Glutamatergic neuron (in vitro differentiated cells): ENCODE data around the gene RNF125. TPM values are rescaled to one million over a fixed set of nuclear protein-coding genes. Genes with fewer than 3 reads are reported as not detected.

Experiments used
- DNase-seq: peaks from one replicate; pipeline ENCODE4 v3.0.0; 2022
- H3K27ac Mint-ChIP-seq: one replicate; pipeline ENCODE4 v1.8.0; 2020; ENCODE audit warnings: mild to moderate bottlenecking, mixed read lengths, inconsistent platforms; ENCODE audit not compliant: unreplicated experiment
- H3K27me3 Mint-ChIP-seq: one replicate; pipeline ENCODE4 v1.8.0; 2020; ENCODE audit warnings: mild to moderate bottlenecking, moderate library complexity, mixed read lengths, inconsistent platforms; ENCODE audit not compliant: unreplicated experiment
- H3K36me3 Mint-ChIP-seq: one replicate; pipeline ENCODE4 v1.8.0; 2020; ENCODE audit warnings: mild to moderate bottlenecking, mixed read lengths, inconsistent platforms; ENCODE audit not compliant: unreplicated experiment
- H3K4me1 Mint-ChIP-seq: one replicate; pipeline ENCODE4 v1.8.0; 2020; ENCODE audit warnings: mild to moderate bottlenecking, low read depth, mixed read lengths, inconsistent platforms; ENCODE audit not compliant: unreplicated experiment
- H3K4me3 Mint-ChIP-seq: one replicate; pipeline ENCODE4 v1.8.0; 2020; ENCODE audit warnings: mild to moderate bottlenecking, mixed read lengths, inconsistent platforms; ENCODE audit not compliant: unreplicated experiment
- H3K9me3 Mint-ChIP-seq: one replicate; pipeline ENCODE4 v1.8.0; 2020; ENCODE audit warnings: mild to moderate bottlenecking, moderate library complexity, mixed read lengths, inconsistent platforms; ENCODE audit not compliant: unreplicated experiment
- CTCF ChIP-seq: fragments of 200-600 bp; sonication (generic); IDR thresholded peaks from one replicate; pipeline ENCODE4 v1.5.0; 2021; ENCODE audit not compliant: partially characterized antibody, unreplicated experiment
- long read RNA-seq: library from polyadenylated mRNA; unstranded; transcript quantifications from one replicate; pipeline ENCODE4 v2.0.0, GENCODE V29; 2020; ENCODE audit not compliant: unreplicated experiment
- total RNA-seq: library from RNA; stranded (reverse); fragmentation: NEBNext Ultra II Directional; extraction: Animal tissue kit (Norgen Biotek cat#: 25700); gene quantifications from one replicate; pipeline ENCODE4 v1.2.1, GENCODE V29; 2021; ENCODE audit not compliant: unreplicated experiment

RNF125 gene
- 1.5 TPM for total RNA-seq
- long read RNA-seq, partial matches to known transcripts = 1 of 1 reads
- long read RNA-seq, other reads (novel, unspliced or antisense) = 0 of 1 reads

- DNase-seq = peak; percentile 80
- Mint-ChIP-seq H3K4me1 (peaks cover 1% of the 10 kb centered on the region), H3K27ac (peak within 1 kb of the TSS; percentile 83), H3K4me3 (peak within 1 kb of the TSS; percentile 98), H3K36me3 (no peaks in the 10 kb centered on the region), H3K9me3 (peaks cover 9% of the 10 kb centered on the region), H3K27me3 (peaks cover 14% of the 10 kb centered on the region)
- TF ChIP-seq CTCF = no peak
These were observed at the start of gene RNF125 for GRCh38 chr18:32018331-32019250. Gene RNF125 (plus strand): TSS chr18:32018825. CDS start chr18:32018864, 39 bp downstream.

GRCh38 chr18:31970617-31971016 is 48.0 kb upstream of the RNF125 start:
- Mint-ChIP-seq H3K4me1 (no peaks in the 10 kb centered on the region), H3K27ac (no peak overlapping the region), H3K9me3 (peaks cover 7% of the 10 kb centered on the region), H3K4me3 (no peak overlapping the region), H3K36me3 (peaks cover 14% of the 10 kb centered on the region), H3K27me3 (no peaks in the 10 kb centered on the region)
- DNase-seq = no peak
- no peak for TF ChIP-seq CTCF

- Mint-ChIP-seq H3K36me3 (peaks cover 20% of the 10 kb centered on the region), H3K27me3 (no peaks in the 10 kb centered on the region), H3K9me3 (peaks cover 10% of the 10 kb centered on the region), H3K4me3 (no peak overlapping the region), H3K4me1 (no peaks in the 10 kb centered on the region), H3K27ac (no peak overlapping the region)
- no peak for TF ChIP-seq CTCF
- no peak for DNase-seq
These were observed 44.6 kb upstream of the RNF125 start for GRCh38 chr18:31973929-31974546.

GRCh38 chr18:31976242-31976641 is 42.4 kb upstream of the RNF125 start:
- Mint-ChIP-seq H3K36me3 (peaks cover 25% of the 10 kb centered on the region), H3K4me1 (no peaks in the 10 kb centered on the region)

More at GRCh38 chr18:31976242-31976641, 42.4 kb upstream of the RNF125 start:
- H3K4me3 Mint-ChIP-seq = no peak overlapping the region
- DNase-seq = no peak
- H3K27ac Mint-ChIP-seq = no peak overlapping the region
- peaks cover 10% of the 10 kb centered on the region for H3K9me3 Mint-ChIP-seq
- no peak for TF ChIP-seq CTCF
- no peaks in the 10 kb centered on the region for H3K27me3 Mint-ChIP-seq
